GM19351 (cell line): ENCODE data around the gene SRRD.

Source experiments
- ATAC-seq: cut with Tn5 transposase; IDR thresholded peaks from one replicate; pipeline ENCODE4 v1.9.1; 2021; ENCODE audit warnings: mild to moderate bottlenecking, moderate library complexity; ENCODE audit not compliant: unreplicated experiment

SRRD gene

GRCh38 chr22:26452236-26453016 is 31.3 kb upstream of the SRRD start:
- no peak for ATAC-seq

GRCh38 chr22:26453216-26453615 is 30.5 kb upstream of the SRRD start:
- ATAC-seq = no peak

- no peak for ATAC-seq
Observed at GRCh38 chr22:26453812-26454500, 29.7 kb upstream of the SRRD start.

- ATAC-seq = no peak
Observed at GRCh38 chr22:26457661-26458272, 25.9 kb upstream of the SRRD start.

- no peak for ATAC-seq
Observed at GRCh38 chr22:26460202-26460601, 23.5 kb upstream of the SRRD start.

GRCh38 chr22:26461188-26461810 is 22.4 kb upstream of the SRRD start:
- no peak for ATAC-seq

- ATAC-seq = no peak
Observed at GRCh38 chr22:26462051-26462450, 21.6 kb upstream of the SRRD start.

GRCh38 chr22:26462641-26463040 is 21.0 kb upstream of the SRRD start:
- ATAC-seq = no peak

GRCh38 chr22:26463101-26463661 is 20.5 kb upstream of the SRRD start:
- no peak for ATAC-seq

- no peak for ATAC-seq
Observed at GRCh38 chr22:26463688-26464087, 20.0 kb upstream of the SRRD start.

- no peak for ATAC-seq
Observed at GRCh38 chr22:26464312-26464711, 19.4 kb upstream of the SRRD start.

- ATAC-seq = no peak
Observed at GRCh38 chr22:26466196-26466595, 17.5 kb upstream of the SRRD start.

GRCh38 chr22:26470807-26471206 is 12.9 kb upstream of the SRRD start:
- ATAC-seq = no peak

- no peak for ATAC-seq
Observed at GRCh38 chr22:26471522-26471921, 12.2 kb upstream of the SRRD start.

- ATAC-seq = no peak
Observed at GRCh38 chr22:26474682-26475081, 9.0 kb upstream of the SRRD start.

GRCh38 chr22:26476705-26477340 is 6.9 kb upstream of the SRRD start:
- ATAC-seq = no peak

GRCh38 chr22:26477341-26477731 is 6.3 kb upstream of the SRRD start:
- ATAC-seq = no peak

GRCh38 chr22:26479043-26479791 is 4.5 kb upstream of the SRRD start:
- ATAC-seq = no peak

- ATAC-seq = no peak
Observed at GRCh38 chr22:26479792-26480610, 3.7 kb upstream of the SRRD start.
